ENCODE data around the gene RPP14. TPM values are rescaled to one million over a fixed set of nuclear protein-coding genes. Genes with fewer than 3 reads are reported as not detected.

Gene RPP14
- total and polyA plus RNA-seq, 2 of the 4 experiments (the other 2 are of a cell fraction): 6.6 to 7.8 TPM

GRCh38 chr3:58357402-58357801, 51.4 kb downstream of the RPP14 start:
- Histone ChIP-seq H3K79me1 (ENCODE audit: low read depth in 1 of 2, low read length in 2 of 2) (peaks cover 18 to 57% of the 10 kb centered on the region in 2 experiments), H3K9ac (ENCODE audit: low read depth, low read length) (no peak overlapping the region), H3K14ac (replicated peaks; ENCODE audit: low read depth, low read length) (no peak overlapping the region), H4K8ac (ENCODE audit: low read depth in 2 of 2, low read length in 2 of 2) (no peak overlapping the region), H3K9me1 (ENCODE audit: insufficient read depth, low read length) (peaks cover 14% of the 10 kb centered on the region), H3K4me2 (ENCODE audit: low read depth, low read length) (no peak overlapping the region), H2AK9ac (replicated peaks; ENCODE audit: low read depth, low read length, poor library complexity) (no peak overlapping the region), H4K20me1 (ENCODE audit: insufficient read depth, low read length) (peaks cover 14% of the 10 kb centered on the region; the same call in 1 of the 2 replicates), H2AK5ac (ENCODE audit: low read depth, low read length) (0 out of 2 replicates have a peak overlapping the region, but pooled peaks have one; percentile 56), H3K23ac (ENCODE audit: low read depth, low read length) (no peak overlapping the region), H2AFZ (replicated peaks; ENCODE audit: low read length, poor library complexity) (no peak overlapping the region), H2BK15ac (ENCODE audit: low read depth, low read length) (no peak overlapping the region), H4K91ac (ENCODE audit: insufficient read depth, low read depth, low read length) (no peak overlapping the region), H3K4me1 (ENCODE audit: control insufficient read depth, insufficient read depth, low read length) (peaks cover 14% of the 10 kb centered on the region), H2BK5ac (ENCODE audit: low read depth, low read length, poor library complexity, severe bottlenecking) (no peak overlapping the region), H3K36me3 (ENCODE audit: control insufficient read depth, insufficient read depth, low read length) (peaks cover 2% of the 10 kb centered on the region; the same call in 1 of the 2 replicates), H3K27me3 (ENCODE audit: control insufficient read depth, insufficient read depth, low read length) (no peaks in the 10 kb centered on the region), H3K4ac (ENCODE audit: low read depth, low read length) (peak overlapping the region; percentile 78; the same call in 1 of the 2 replicates), H3K4me3 (ENCODE audit: insufficient read depth, low read depth, low read length) (no peak overlapping the region), H4K5ac (ENCODE audit: low read depth, low read length) (no peak overlapping the region), H3K18ac (ENCODE audit: low read depth, low read length) (no peak overlapping the region), H2BK120ac (ENCODE audit: low read depth, low read length) (no peak overlapping the region), H2BK20ac (ENCODE audit: low read depth, low read length) (no peak overlapping the region), H3K56ac (ENCODE audit: extremely low read depth, insufficient read depth, low read length) (no peak overlapping the region), H3K27ac (ENCODE audit: insufficient read depth, low read length) (no peak overlapping the region), H3K9me3 (ENCODE audit: control insufficient read depth, insufficient read depth, low read length) (no peaks in the 10 kb centered on the region)
- DNase-seq (peak; percentile 32), ATAC-seq (ENCODE audit: low read depth) (no peak)
- no peak for TF ChIP-seq NFE2L2 (IDR thresholded peaks at IDR 0.05; ENCODE audit: low read depth, low read length)
- 0 out of 2 replicates have a peak, but pooled peaks have one; percentile 12 for TF ChIP-seq CEBPB (IDR thresholded peaks at IDR 0.05; ENCODE audit: low read depth, low read length)
- no peak for TF ChIP-seq MAFK (IDR thresholded peaks at IDR 0.05; ENCODE audit: low read depth, low read length)
- no peak for TF ChIP-seq FOS (IDR thresholded peaks at IDR 0.05; ENCODE audit: low read depth, low read length)
- TF ChIP-seq ELK1 (IDR thresholded peaks at IDR 0.05; ENCODE audit: borderline replicate concordance, low read depth, low read length): no peak
- CTCF ChIA-PET: no interaction called here
- no CpG with 5 or more reads among the region's 3 CpGs for WGBS, 2 experiments (ENCODE audit: extremely low coverage in 2 of 2, insufficient read length in 1 of 2)
- in situ Hi-C loops (cut with MboI; ENCODE audit: low sequenced_read_pairs) (no loop called here), dilution Hi-C loops (cut with HindIII; ENCODE audit: low sequenced_read_pairs, unreplicated experiment) (no loop called here), intact Hi-C loops (cut with micrococcal nuclease) (no loop called here)
- BruUV-seq (replicated peaks): no TSS peak
- POLR2A ChIA-PET (ENCODE audit: unreplicated experiment): no interaction called here
